Left hindlimb (tissue), 1 donor: ENCODE data around the gene COL16A1.

Experiments used
- DNase-seq: peaks from one replicate; pipeline ENCODE4 v3.0.0-alpha.2; 2018

COL16A1 gene

GRCh38 chr1:31703431-31704270 is at the start of gene COL16A1:
COL16A1 (minus strand) TSS chr1:31704017; CDS start chr1:31702193, 1,824 bp downstream.
- DNase-seq, result no peak

- no peak for DNase-seq
Observed at GRCh38 chr1:31752952-31753475, 49.2 kb upstream of the COL16A1 start.

GRCh38 chr1:31752258-31752657 is 48.4 kb upstream of the COL16A1 start:
- DNase-seq, result no peak

GRCh38 chr1:31751822-31752241 is 48.0 kb upstream of the COL16A1 start:
- no peak for DNase-seq

GRCh38 chr1:31750858-31751510 is 47.2 kb upstream of the COL16A1 start:
- no peak for DNase-seq

- no peak for DNase-seq
Observed at GRCh38 chr1:31749785-31750735, 46.2 kb upstream of the COL16A1 start.

- DNase-seq, result no peak
Observed at GRCh38 chr1:31748365-31748764, 44.5 kb upstream of the COL16A1 start.

GRCh38 chr1:31747304-31747703 is 43.5 kb upstream of the COL16A1 start:
- no peak for DNase-seq

GRCh38 chr1:31746687-31747086 is 42.9 kb upstream of the COL16A1 start:
- no peak for DNase-seq

- no peak for DNase-seq
Observed at GRCh38 chr1:31745946-31746670, 42.3 kb upstream of the COL16A1 start.

- DNase-seq, result peak; percentile 76
Observed at GRCh38 chr1:31745096-31745945, 41.5 kb upstream of the COL16A1 start.

GRCh38 chr1:31744165-31744888 is 40.5 kb upstream of the COL16A1 start:
- DNase-seq, result no peak

GRCh38 chr1:31742462-31743212 is 38.8 kb upstream of the COL16A1 start:
- DNase-seq, result no peak

- DNase-seq, result no peak
Observed at GRCh38 chr1:31739346-31739745, 35.5 kb upstream of the COL16A1 start.

GRCh38 chr1:31736675-31737074 is 32.9 kb upstream of the COL16A1 start:
- DNase-seq, result no peak

GRCh38 chr1:31735571-31735970 is 31.8 kb upstream of the COL16A1 start:
- no peak for DNase-seq

- DNase-seq, result no peak
Observed at GRCh38 chr1:31734582-31735107, 30.8 kb upstream of the COL16A1 start.

GRCh38 chr1:31733389-31734219 is 29.8 kb upstream of the COL16A1 start:
- no peak for DNase-seq
